ENCODE data around the gene GDI2.
"Not testable (repeated sequence)": the region's sequence is repeated elsewhere in the genome, so short reads cannot be mapped to it uniquely, and the experiment has no call there.

Gene GDI2

GRCh38 chr10:5777758-5778157 is 35.5 kb downstream of the GDI2 start:
- DNase-seq = not testable (repeated sequence)

DNA sequence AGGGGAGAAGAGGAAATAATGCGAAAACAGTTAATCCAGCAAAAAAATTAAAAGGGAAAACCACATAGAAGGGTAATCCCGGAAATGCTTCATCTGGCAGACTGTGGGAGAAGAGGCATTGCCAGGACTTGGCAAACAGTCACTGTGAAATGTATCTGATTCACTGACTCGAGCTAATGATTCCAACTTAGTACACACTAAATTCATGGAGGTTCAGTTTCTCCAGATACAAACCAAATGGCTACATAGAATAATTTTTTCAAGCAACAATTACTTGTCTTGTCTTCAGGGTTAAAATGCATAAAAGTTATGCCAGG is 36.4 kb downstream of the GDI2 start:
- no peak for DNase-seq

- DNase-seq = no peak
These were observed 36.9 kb downstream of the GDI2 start for GRCh38 chr10:5776136-5776880.

DNA sequence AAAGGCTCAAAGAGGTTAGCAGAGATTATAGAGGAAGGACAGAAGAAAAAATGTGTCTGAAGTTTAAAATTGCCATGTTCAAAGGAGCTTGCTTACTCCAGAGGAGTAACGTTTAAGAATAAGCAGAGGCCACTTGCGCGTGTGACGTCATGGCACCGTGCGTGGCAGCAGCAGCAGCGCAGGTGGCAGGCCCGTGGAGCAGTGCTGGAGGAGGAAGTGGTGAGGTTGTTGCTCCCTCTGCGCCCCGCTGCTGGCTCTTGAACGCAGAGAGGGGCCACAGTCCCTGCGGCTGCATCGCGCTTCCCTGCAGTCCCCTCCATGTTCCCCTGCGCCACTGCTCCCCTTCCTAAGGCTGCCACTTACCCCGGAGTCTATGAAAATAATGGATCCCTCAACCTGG is 37.5 kb downstream of the GDI2 start:
- DNase-seq = no peak

- DNase-seq = no peak
These were observed 38.1 kb downstream of the GDI2 start for GRCh38 chr10:5774987-5775620.

DNA sequence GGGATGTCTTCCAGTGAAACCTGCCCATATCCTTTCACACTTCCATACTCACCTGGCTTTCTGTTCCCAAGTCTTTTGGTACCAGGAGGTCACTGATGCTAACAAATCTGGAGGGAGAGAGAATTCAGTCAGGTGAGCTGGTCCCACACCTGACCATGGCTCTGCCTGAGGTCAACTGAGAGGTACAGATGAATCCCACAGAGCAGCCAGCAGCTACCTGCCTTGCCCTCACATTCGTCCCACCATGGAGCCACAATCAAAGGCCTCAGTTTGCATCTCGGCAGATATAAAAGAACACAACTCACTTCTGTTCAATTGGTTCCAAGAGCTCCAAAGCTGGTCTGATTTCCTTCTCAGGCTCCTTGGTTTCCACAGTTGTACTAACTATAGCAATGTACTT is 47.0 kb downstream of the GDI2 start:
- DNase-seq = no peak

DNA sequence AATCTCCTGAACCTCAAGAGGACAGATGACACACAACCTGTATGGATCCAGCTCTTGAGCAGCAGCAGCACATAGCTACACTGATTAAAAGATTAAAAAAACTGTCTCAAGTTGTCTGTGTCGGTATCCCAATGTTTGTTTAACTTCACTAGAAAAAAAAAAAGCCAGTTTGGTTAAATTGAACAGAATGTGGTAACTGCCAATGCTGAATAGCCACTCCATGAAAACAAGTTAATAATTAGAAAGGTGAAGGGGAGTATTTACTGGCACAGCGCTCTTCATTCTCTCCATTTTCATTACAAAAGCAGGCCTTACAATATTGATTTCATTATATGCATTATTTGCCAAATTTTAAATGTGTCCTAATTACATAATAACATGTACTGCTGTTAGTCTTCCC is 47.6 kb downstream of the GDI2 start:
- no peak for DNase-seq

- no peak for DNase-seq
These were observed 48.6 kb downstream of the GDI2 start for GRCh38 chr10:5764422-5765297.

- no peak for DNase-seq
These were observed 50.7 kb downstream of the GDI2 start for GRCh38 chr10:5762531-5762930.

- DNase-seq = no peak
These were observed 52.0 kb downstream of the GDI2 start for GRCh38 chr10:5761220-5761619.

DNA sequence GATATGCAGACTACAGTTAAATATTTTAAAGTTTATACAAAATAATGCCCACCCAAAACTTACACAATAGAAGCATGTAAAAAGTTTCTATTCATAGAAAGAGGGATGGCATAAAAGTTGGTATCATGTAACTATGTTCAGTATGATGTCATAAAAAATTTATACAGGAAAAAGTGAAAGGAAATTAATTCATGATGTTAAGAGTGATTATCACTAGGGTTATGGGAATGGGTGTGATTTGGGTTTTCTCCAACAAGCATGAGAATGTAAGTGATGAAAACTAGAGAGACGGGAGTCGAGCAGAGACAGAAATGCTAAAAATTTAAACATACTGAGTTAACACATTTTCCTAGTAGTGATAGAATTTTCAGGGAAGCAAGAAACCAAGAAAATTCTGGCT is 52.7 kb downstream of the GDI2 start:
- DNase-seq = no peak

- DNase-seq = no peak
These were observed 54.3 kb downstream of the GDI2 start for GRCh38 chr10:5758927-5759326.

GRCh38 chr10:5757766-5758517 is 55.3 kb downstream of the GDI2 start:
- DNase-seq = no peak

DNA sequence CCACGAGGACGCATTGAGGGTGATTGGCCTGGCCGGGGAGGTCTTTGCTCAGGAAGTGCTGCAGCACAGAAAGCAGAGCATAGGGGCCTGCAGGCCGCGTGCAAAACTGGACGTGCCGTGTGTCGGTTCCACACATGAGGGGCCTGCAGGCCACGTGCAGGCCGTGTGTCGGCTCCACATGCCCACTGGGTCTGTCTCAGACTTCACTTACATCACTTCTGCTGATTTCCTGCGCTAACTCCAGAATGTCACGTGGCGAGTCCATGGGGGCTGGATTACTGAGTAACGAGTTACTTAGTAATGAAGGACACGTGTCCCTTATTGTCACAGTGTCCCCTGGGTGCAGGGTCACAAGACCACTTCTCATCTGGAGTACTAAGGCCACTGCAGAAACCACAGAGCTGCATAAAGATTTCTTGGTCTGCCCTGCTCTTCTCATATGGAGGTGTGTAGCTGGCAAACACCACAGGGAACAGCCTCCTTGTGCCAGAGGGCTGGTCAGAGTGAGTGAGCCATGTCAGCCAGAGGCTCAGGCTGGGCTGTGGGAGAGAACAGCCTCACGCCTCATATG is 60.8 kb downstream of the GDI2 start:
- DNase-seq = no peak

DNA sequence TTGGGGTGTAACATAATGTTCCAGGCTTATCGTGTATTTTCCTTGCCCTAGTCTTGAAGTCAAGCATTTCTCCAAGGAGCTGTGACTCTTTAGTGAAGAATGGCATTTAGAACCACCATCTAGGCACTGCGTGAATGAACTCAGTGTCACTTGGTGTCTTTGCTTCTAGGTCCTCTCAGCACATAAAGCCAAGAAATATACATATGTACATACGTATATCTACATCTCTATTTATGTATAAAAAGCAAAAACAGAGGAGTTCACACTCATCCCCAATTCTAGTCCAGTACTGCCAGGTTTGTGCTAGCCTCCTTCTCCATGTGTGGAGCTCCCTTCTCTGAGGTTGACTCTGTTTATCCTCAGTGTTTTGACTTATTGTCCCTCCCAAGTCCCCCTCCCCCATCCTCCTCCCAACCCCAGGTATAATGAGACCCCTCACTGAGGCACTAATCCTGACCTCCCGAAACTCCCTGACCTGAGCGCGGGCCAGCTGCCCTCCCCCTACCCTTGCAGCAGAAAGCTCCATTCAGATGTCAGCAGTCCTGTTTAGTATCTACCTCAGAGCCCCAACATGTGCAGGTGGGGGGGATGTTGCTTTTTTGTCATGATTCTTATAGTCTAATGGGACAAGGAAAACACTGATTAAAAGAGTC is 61.5 kb downstream of the GDI2 start:
- no peak for DNase-seq

DNA sequence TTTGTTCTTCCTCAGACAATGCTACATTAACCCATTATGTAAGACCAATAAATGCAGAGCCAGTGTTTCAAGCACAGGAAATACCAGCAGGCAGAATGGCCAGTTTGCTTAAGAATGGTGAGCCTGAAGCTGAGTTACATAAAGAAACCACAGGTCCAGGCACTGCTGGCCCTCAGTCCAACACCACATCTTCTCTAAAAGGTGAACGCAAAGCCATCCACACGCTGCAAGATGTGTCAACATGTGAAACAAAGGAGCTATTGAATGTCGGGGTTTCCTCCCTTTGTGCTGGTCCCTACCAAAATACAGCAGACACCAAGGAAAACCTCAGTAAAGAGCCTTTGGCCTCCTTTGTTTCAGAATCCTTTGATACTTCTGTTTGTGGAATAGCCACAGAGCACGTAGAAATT is 64.8 kb downstream of the GDI2 start:
- no peak for DNase-seq

- DNase-seq = no peak
These were observed 67.0 kb downstream of the GDI2 start for GRCh38 chr10:5746197-5746596.

DNA sequence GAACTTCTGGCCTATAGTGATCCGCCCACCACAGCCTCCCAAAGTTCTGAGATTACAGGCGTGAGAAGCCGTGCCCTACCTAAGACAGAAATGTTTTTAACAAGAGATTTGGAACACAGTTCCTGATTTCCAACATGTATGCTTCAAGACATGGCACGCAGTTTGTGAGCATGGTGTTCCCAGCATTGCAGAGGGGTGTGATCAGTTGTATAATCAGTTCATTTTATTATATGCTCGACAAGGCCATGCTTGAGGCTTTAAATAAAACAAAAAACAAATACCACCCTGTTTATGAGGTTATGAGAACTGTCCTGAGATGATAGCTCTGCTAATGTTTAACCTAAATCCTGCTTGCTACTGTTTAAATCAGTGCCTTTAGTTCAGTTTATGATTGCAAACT is 68.4 kb downstream of the GDI2 start:
- DNase-seq = no peak

- DNase-seq = no peak
These were observed 69.5 kb downstream of the GDI2 start for GRCh38 chr10:5743736-5744135.

DNA sequence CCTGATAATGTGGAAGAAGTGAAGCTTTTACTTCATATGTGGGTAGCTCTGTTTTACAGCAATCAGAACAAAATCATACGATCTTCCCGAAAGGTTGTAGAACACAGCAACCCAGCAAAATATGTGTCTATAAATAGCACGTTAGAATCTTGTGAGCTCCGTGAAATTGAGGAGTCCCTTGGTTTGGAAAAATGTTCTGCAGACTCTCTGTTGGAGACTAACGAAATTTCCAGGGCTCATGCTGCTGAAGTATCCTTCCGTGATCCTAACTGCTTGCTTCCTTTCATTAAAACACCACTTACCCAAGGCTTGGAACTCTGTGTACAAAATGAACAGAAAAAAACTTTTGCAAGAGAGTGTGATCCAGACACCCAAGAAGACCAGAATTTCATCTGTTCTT is 71.1 kb downstream of the GDI2 start:
- no peak for DNase-seq

DNA sequence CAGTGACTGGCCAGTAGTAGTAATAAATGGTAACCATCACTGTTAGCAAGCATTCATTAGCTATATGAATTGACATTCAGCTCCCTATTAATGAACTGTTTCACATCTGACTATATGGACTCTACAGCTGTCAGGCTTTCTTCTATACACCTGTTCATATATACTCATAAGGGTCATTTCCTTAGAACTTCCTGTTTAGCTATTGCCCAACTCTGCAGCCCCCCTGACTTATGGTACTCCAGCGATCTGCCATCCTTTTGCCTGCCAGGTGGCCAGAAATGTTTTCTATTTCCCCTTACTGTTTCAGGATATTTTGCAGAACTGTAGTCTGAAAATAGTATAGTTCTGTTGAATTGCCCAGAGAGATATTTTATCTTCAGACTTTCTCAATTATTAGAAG is 72.0 kb downstream of the GDI2 start:
- no peak for DNase-seq

DNA sequence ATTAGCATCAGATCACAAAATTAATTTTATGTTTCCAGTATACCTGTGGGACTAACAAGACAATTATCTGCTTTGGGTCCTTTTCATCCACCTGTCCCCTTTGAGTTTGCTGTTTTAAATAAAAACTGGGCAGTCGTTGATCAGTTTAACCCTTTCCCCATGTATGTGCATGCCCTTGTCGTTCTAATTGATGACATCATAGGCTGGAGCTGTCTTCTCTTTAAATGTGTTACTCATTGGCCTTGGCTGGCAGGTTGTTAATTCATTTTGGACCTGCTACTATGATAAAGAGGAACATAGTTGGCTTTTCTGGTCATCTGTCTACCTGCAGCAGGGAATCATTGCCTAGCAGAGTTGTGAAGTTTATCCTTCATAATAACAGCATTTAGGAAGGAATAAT is 74.8 kb downstream of the GDI2 start:
- DNase-seq = no peak

Measured in NCI-H2171 treated with DMSO at 0.1 percent for 48 hours (cell line).